CD8-positive, alpha-beta memory T cell (primary cell): ENCODE measurements around the gene SLC2A10. TPM values are rescaled to one million over a fixed set of nuclear protein-coding genes. Genes with fewer than 3 reads are reported as not detected.
"Not testable (repeated sequence)": the region's sequence is repeated elsewhere in the genome, so short reads cannot be mapped to it uniquely, and the experiment has no call there.

ENCODE experiments used
- CTCF ChIA-PET: fragments of 350-600 bp; sonication (Branson Sonifier 250); formaldehyde crosslinking; loops from one replicate; lab custom pipeline; 2021; ENCODE audit warnings: antibody characterized with exemption; lab: Charles Lee
- POLR2A ChIA-PET: fragments of 350-600 bp; sonication (Branson Sonifier 250); formaldehyde crosslinking; loops from one replicate; lab custom pipeline; 2021; ENCODE audit warnings: antibody characterized with exemption; lab: Charles Lee
- DNase-seq, 5 donors: peaks; one replicate each; pipeline versions ENCODE4 v3.0.0 to v3.0.0-alpha.2; 2020 to 2022; ENCODE audit warnings: mixed read lengths in 1 of 5
- H3K27ac ChIP-seq: one replicate; pipeline ENCODE4 v1.7.0; 2013; ENCODE audit warnings: low read depth, mild to moderate bottlenecking, low read length, moderate library complexity
- H3K27me3 ChIP-seq: 2 replicates; pipeline ENCODE4 v1.7.0; 2013; ENCODE audit warnings: low read length, mild to moderate bottlenecking; ENCODE audit not compliant: insufficient read depth, poor library complexity, severe bottlenecking
- H3K36me3 ChIP-seq: 2 replicates; pipeline ENCODE4 v1.7.0; 2013; ENCODE audit warnings: mild to moderate bottlenecking, low read length, moderate library complexity; ENCODE audit not compliant: insufficient read depth
- H3K4me1 ChIP-seq: 2 replicates; pipeline ENCODE4 v1.7.0; 2013; ENCODE audit warnings: mild to moderate bottlenecking, low read length, moderate library complexity; ENCODE audit not compliant: insufficient read depth
- H3K4me3 ChIP-seq: 2 replicates; pipeline ENCODE4 v1.7.0; 2013; ENCODE audit warnings: mild to moderate bottlenecking, low read length
- H3K9me3 ChIP-seq: 2 replicates; pipeline ENCODE4 v1.7.0; 2013; ENCODE audit warnings: mild to moderate bottlenecking, low read length
- H3K27ac Mint-ChIP-seq, 8 donors: one replicate each; pipeline ENCODE4 v1.8.0; 2020 to 2021; ENCODE audit warnings: mixed read lengths in 8 of 8, mild to moderate bottlenecking in 6 of 8, inconsistent platforms in 3 of 8, moderate library complexity in 3 of 8
- H3K27me3 Mint-ChIP-seq, 2 donors: one replicate each; pipeline ENCODE4 v1.8.0; 2020 to 2021; ENCODE audit warnings: mixed read lengths in 2 of 2, mild to moderate bottlenecking in 1 of 2, moderate library complexity in 1 of 2
- H3K36me3 Mint-ChIP-seq, 3 donors: one replicate each; pipeline ENCODE4 v1.8.0; 2020 to 2021; ENCODE audit warnings: mixed read lengths in 3 of 3, inconsistent platforms in 1 of 3, mild to moderate bottlenecking in 1 of 3
- H3K4me1 Mint-ChIP-seq, 3 donors: one replicate each; pipeline ENCODE4 v1.8.0; 2020 to 2021; ENCODE audit warnings: mixed read lengths in 3 of 3, inconsistent platforms in 1 of 3, mild to moderate bottlenecking in 1 of 3
- H3K4me3 Mint-ChIP-seq, 7 donors: one replicate each; pipeline ENCODE4 v1.8.0; 2020 to 2021; ENCODE audit warnings: mixed read lengths in 7 of 7, mild to moderate bottlenecking in 6 of 7, moderate library complexity in 4 of 7, inconsistent platforms in 2 of 7
- H3K9me3 Mint-ChIP-seq, 5 donors: one replicate each; pipeline ENCODE4 v1.8.0; 2020 to 2022; ENCODE audit warnings: mixed read lengths in 5 of 5, mild to moderate bottlenecking in 3 of 5, moderate library complexity in 2 of 5, inconsistent platforms in 1 of 5
- polyA plus RNA-seq: library from polyadenylated mRNA; unstranded; fragments of 300-500 nt; fragmentation: Illumina TruSeq; gene quantifications from one replicate; pipeline ENCODE4 v1.2.3, GENCODE V29; 2021
- total RNA-seq, 2 experiments: library from RNA; stranded (reverse); gene quantifications; one replicate each; pipeline ENCODE4 v1.2.3, GENCODE V29; 2021

Gene SLC2A10
- total and polyA plus RNA-seq, 3 experiments from 2014 or later: 0.05 TPM; not detected in 2

GRCh38 chr20:46670585-46671584, 38.6 kb upstream of the SLC2A10 start:
- Histone ChIP-seq H3K27ac (no peak overlapping the region), H3K36me3 (no peaks in the 10 kb centered on the region), H3K4me1 (no peaks in the 10 kb centered on the region), H3K4me3 (no peak overlapping the region), H3K9me3 (no peaks in the 10 kb centered on the region), H3K27me3 (no peaks in the 10 kb centered on the region)
- POLR2A ChIA-PET: no interaction called here
- Mint-ChIP-seq H3K36me3 (peaks cover 0 to 19% (median 11%) of the 10 kb centered on the region in 3 donors), H3K27me3 (peaks cover 0 to 6% of the 10 kb centered on the region in 2 donors), H3K27ac (no peak overlapping the region), H3K4me1 (no peaks in the 10 kb centered on the region), H3K4me3 (no peak overlapping the region), H3K9me3 (peaks cover 0 to 12% (median 7%) of the 10 kb centered on the region in 5 donors)
- DNase-seq: no peak
- CTCF ChIA-PET: interaction anchor here (1.0 kb wide), 1 partner anchor 10 kb away, joined by 3 read pairs; no protein-coding TSS in a partner anchor

- CTCF ChIA-PET: interaction anchor here (1.0 kb wide), 1 partner anchor 9 kb away, joined by 3 read pairs; no protein-coding TSS in a partner anchor
These were observed 37.4 kb upstream of the SLC2A10 start for GRCh38 chr20:46671866-46672542.

GRCh38 chr20:46672543-46673148, 36.8 kb upstream of the SLC2A10 start:
- CTCF ChIA-PET: no interaction called here
- Histone ChIP-seq H3K27ac (no peak overlapping the region), H3K27me3 (no peaks in the 10 kb centered on the region), H3K36me3 (no peaks in the 10 kb centered on the region), H3K9me3 (no peaks in the 10 kb centered on the region), H3K4me3 (no peak overlapping the region), H3K4me1 (no peaks in the 10 kb centered on the region)
- no peaks in the 10 kb centered on the region for H3K4me1 Mint-ChIP-seq
- H3K4me3 Mint-ChIP-seq: no peak overlapping the region
- no peak overlapping the region for H3K27ac Mint-ChIP-seq
- H3K9me3 Mint-ChIP-seq: peaks cover 0 to 12% (median 7%) of the 10 kb centered on the region in 5 donors
- no peak for DNase-seq
- POLR2A ChIA-PET: no interaction called here
- H3K27me3 Mint-ChIP-seq: peaks cover 0 to 6% of the 10 kb centered on the region in 2 donors
- H3K36me3 Mint-ChIP-seq: peaks cover 0 to 19% (median 12%) of the 10 kb centered on the region in 3 donors

More at GRCh38 chr20:46671866-46672542, 37.4 kb upstream of the SLC2A10 start:
- H3K27ac ChIP-seq: no peak overlapping the region
- H3K27ac Mint-ChIP-seq: peak overlapping the region in 1 of 8 donors; percentile 14
- no peak overlapping the region for H3K4me3 ChIP-seq
- POLR2A ChIA-PET: no interaction called here
- no peaks in the 10 kb centered on the region for H3K27me3 ChIP-seq
- H3K36me3 ChIP-seq: no peaks in the 10 kb centered on the region
- H3K36me3 Mint-ChIP-seq: peaks cover 0 to 19% (median 12%) of the 10 kb centered on the region in 3 donors
- no peak overlapping the region for H3K4me3 Mint-ChIP-seq
- H3K27me3 Mint-ChIP-seq: peaks cover 0 to 6% of the 10 kb centered on the region in 2 donors
- no peaks in the 10 kb centered on the region for H3K4me1 ChIP-seq
- no peaks in the 10 kb centered on the region for H3K9me3 ChIP-seq
- DNase-seq: no peak
- H3K9me3 Mint-ChIP-seq: peaks cover 0 to 12% (median 7%) of the 10 kb centered on the region in 5 donors
- no peaks in the 10 kb centered on the region for H3K4me1 Mint-ChIP-seq

GRCh38 chr20:46673394-46674252, 35.8 kb upstream of the SLC2A10 start:
- H3K4me1 Mint-ChIP-seq: no peaks in the 10 kb centered on the region
- H3K27ac Mint-ChIP-seq: no peak overlapping the region
- Histone ChIP-seq H3K27me3 (no peaks in the 10 kb centered on the region), H3K9me3 (no peaks in the 10 kb centered on the region), H3K4me3 (no peak overlapping the region), H3K4me1 (no peaks in the 10 kb centered on the region), H3K36me3 (no peaks in the 10 kb centered on the region), H3K27ac (no peak overlapping the region)
- H3K9me3 Mint-ChIP-seq: peaks cover 0 to 12% (median 7%) of the 10 kb centered on the region in 5 donors
- DNase-seq: no peak
- ChIA-PET CTCF (no interaction called here), POLR2A (no interaction called here)
- peaks cover 0 to 6% of the 10 kb centered on the region in 2 donors for H3K27me3 Mint-ChIP-seq
- H3K4me3 Mint-ChIP-seq: no peak overlapping the region
- H3K36me3 Mint-ChIP-seq: peaks cover 0 to 15% (median 12%) of the 10 kb centered on the region in 3 donors

GRCh38 chr20:46674253-46675083, 35.0 kb upstream of the SLC2A10 start:
- no peaks in the 10 kb centered on the region for H3K27me3 ChIP-seq
- H3K36me3 Mint-ChIP-seq: peaks cover 0 to 15% (median 8%) of the 10 kb centered on the region in 3 donors
- no peak for DNase-seq
- H3K9me3 Mint-ChIP-seq: peaks cover 0 to 12% (median 7%) of the 10 kb centered on the region in 5 donors
- no peaks in the 10 kb centered on the region for H3K4me1 ChIP-seq
- H3K27ac ChIP-seq: no peak overlapping the region
- peaks cover 0 to 6% of the 10 kb centered on the region in 2 donors for H3K27me3 Mint-ChIP-seq
- H3K9me3 ChIP-seq: no peaks in the 10 kb centered on the region
- H3K27ac Mint-ChIP-seq: no peak overlapping the region
- no peak overlapping the region for H3K4me3 ChIP-seq
- H3K4me1 Mint-ChIP-seq: no peaks in the 10 kb centered on the region
- no peak overlapping the region for H3K4me3 Mint-ChIP-seq
- no peaks in the 10 kb centered on the region for H3K36me3 ChIP-seq
- POLR2A ChIA-PET: no interaction called here
- CTCF ChIA-PET: no interaction called here

- H3K9me3 ChIP-seq, DNase-seq, H3K27ac ChIP-seq, H3K4me3 ChIP-seq, H3K27ac Mint-ChIP-seq, H3K36me3 ChIP-seq, H3K36me3 Mint-ChIP-seq, CTCF ChIA-PET, H3K9me3 Mint-ChIP-seq, H3K27me3 Mint-ChIP-seq, H3K27me3 ChIP-seq, H3K4me1 ChIP-seq, POLR2A ChIA-PET, H3K4me3 Mint-ChIP-seq: not testable (repeated sequence)
- peaks cover 8 to 12% (median 10%) of the 10 kb centered on the region in 3 donors for H3K4me1 Mint-ChIP-seq
These were observed 32.7 kb upstream of the SLC2A10 start for GRCh38 chr20:46676649-46677316.
